ENCODE results near the gene CLK2.

The CLK2 gene

DNA sequence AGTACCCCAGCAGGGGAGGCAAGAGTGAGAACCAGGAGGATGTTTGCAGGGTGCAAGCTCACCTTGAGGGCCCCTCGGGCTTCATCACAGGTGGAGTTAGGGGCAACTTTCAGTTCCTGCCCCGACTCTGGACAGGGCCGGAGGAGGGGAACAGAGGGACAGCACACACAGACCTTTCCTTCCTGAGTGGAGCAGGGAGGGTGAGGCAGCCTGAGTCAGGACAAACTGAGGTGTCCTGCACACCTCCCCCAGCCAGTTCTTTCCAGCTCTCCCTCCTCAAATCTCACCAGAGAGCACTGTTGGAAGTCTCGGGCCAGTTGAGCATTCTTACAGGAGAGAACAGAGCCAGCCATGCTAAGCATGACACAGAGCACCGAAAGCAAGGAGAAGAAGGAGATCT, 19.5 kb downstream of the CLK2 start:
- Histone ChIP-seq H3K4me3 (replicated peaks; ENCODE audit: insufficient read depth, low read length) (no peak overlapping the region), H3K27ac (replicated peaks) (no peak overlapping the region), H3K27me3 (ENCODE audit: insufficient read depth, poor library complexity, severe bottlenecking) (no peaks in the 10 kb centered on the region)
- no peak for DNase-seq (ENCODE audit: low read depth in 1 of 2, low spot score in 1 of 2)
- no peak for TF ChIP-seq SPI1 (IDR thresholded peaks at IDR 0.05; ENCODE audit: borderline replicate concordance, low read depth)
- no peak for TF ChIP-seq POLR2AphosphoS5 (IDR thresholded peaks at IDR 0.05; ENCODE audit: low read depth)
- TF ChIP-seq REST (IDR thresholded peaks at IDR 0.05; ENCODE audit: insufficient replicate concordance, low read depth): no peak
- TF ChIP-seq CTCF (IDR thresholded peaks at IDR 0.05; ENCODE audit: insufficient read depth, low read length): no peak
- TF ChIP-seq GABPA (IDR thresholded peaks at IDR 0.05; ENCODE audit: low read depth): no peak

GRCh38 chr1:155253208-155253607, 20.1 kb downstream of the CLK2 start:
- DNase-seq (ENCODE audit: low read depth in 1 of 2, low spot score in 1 of 2): no peak
- H3K27ac ChIP-seq (replicated peaks): no peak overlapping the region
- no peaks in the 10 kb centered on the region for H3K27me3 ChIP-seq (ENCODE audit: insufficient read depth, poor library complexity, severe bottlenecking)
- no peak overlapping the region for H3K4me3 ChIP-seq (replicated peaks; ENCODE audit: insufficient read depth, low read length)
- TF ChIP-seq CTCF (IDR thresholded peaks at IDR 0.05; ENCODE audit: insufficient read depth, low read length) (no peak), GABPA (IDR thresholded peaks at IDR 0.05; ENCODE audit: low read depth) (no peak), SPI1 (IDR thresholded peaks at IDR 0.05; ENCODE audit: borderline replicate concordance, low read depth) (no peak), REST (IDR thresholded peaks at IDR 0.05; ENCODE audit: insufficient replicate concordance, low read depth) (no peak), POLR2AphosphoS5 (IDR thresholded peaks at IDR 0.05; ENCODE audit: low read depth) (no peak)

DNA sequence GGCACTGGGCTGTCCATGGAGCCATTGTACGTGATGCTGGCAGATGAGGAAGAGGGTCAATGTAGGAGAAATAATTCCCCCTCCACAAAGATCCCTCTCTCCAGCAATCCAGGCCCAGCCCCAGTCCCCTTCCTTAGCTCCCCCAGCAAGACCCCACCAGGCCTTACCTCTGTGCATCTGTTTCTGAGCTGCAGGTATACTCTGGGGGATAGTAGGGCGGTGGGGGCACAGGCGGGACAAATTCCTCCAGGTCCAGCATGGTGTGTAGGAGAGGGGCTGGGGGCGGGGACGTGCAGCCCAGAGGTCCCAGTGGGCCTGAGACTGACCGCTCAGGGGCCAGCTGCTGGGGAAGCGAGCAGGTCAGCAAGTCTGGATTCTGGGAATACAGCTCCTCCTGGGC, 21.7 kb downstream of the CLK2 start:
- TF ChIP-seq SPI1 (IDR thresholded peaks at IDR 0.05; ENCODE audit: borderline replicate concordance, low read depth) (no peak), CTCF (IDR thresholded peaks at IDR 0.05; ENCODE audit: insufficient read depth, low read length) (no peak), POLR2AphosphoS5 (IDR thresholded peaks at IDR 0.05; ENCODE audit: low read depth) (no peak), GABPA (IDR thresholded peaks at IDR 0.05; ENCODE audit: low read depth) (no peak), REST (IDR thresholded peaks at IDR 0.05; ENCODE audit: insufficient replicate concordance, low read depth) (no peak)
- H3K27me3 ChIP-seq (ENCODE audit: insufficient read depth, poor library complexity, severe bottlenecking): no peaks in the 10 kb centered on the region
- no peak overlapping the region for H3K4me3 ChIP-seq (replicated peaks; ENCODE audit: insufficient read depth, low read length)
- no peak overlapping the region for H3K27ac ChIP-seq (replicated peaks)
- no peak for DNase-seq (ENCODE audit: low read depth in 1 of 2, low spot score in 1 of 2)

Measured in HL-60 (cell line).